Astrocyte (in vitro differentiated cells and primary cell): ENCODE measurements around the gene SOHLH1. TPM values are rescaled to one million over a fixed set of nuclear protein-coding genes. Genes with fewer than 3 reads are reported as not detected.

ENCODE experiments used
- DNase-seq: peaks from one replicate; pipeline ENCODE4 v3.0.0-alpha.2; 2010; ENCODE audit warnings: low read depth
- FAIRE-seq: peaks from 2 replicates; lab custom pipeline; 2011; peaks lifted over from hg19 to GRCh38; lab: Jason Lieb, UNC
- H2AFZ ChIP-seq: 2 replicates; pipeline ENCODE4 v1.6.0; 2012; ENCODE audit warnings: low read depth, low read length, inconsistent platforms
- H3K27ac ChIP-seq: 2 replicates; pipeline ENCODE4 v1.5.1; 2011; ENCODE audit warnings: low read depth, low read length, inconsistent platforms
- H3K27me3 ChIP-seq: 2 replicates; pipeline ENCODE4 v1.6.0; 2011; ENCODE audit warnings: low read length, inconsistent platforms; ENCODE audit not compliant: insufficient read depth
- H3K36me3 ChIP-seq: 2 replicates; pipeline ENCODE4 v1.5.1; 2011; ENCODE audit warnings: low read length, inconsistent platforms; ENCODE audit not compliant: insufficient read depth
- H3K4me1 ChIP-seq: 2 replicates; pipeline ENCODE4 v1.5.1; 2011; ENCODE audit warnings: low read length, inconsistent platforms; ENCODE audit not compliant: insufficient read depth
- H3K4me2 ChIP-seq: 2 replicates; pipeline ENCODE4 v1.6.0; 2012; ENCODE audit warnings: low read length, inconsistent platforms
- H3K4me3 ChIP-seq: 2 replicates; pipeline ENCODE4 v1.5.1; 2011; ENCODE audit warnings: low read depth, mild to moderate bottlenecking, low read length, inconsistent platforms; ENCODE audit not compliant: insufficient read depth
- H3K79me2 ChIP-seq: 2 replicates; pipeline ENCODE4 v1.6.0; 2012; ENCODE audit warnings: mild to moderate bottlenecking, low read length, inconsistent platforms; ENCODE audit not compliant: insufficient read depth
- H3K9ac ChIP-seq: 2 replicates; pipeline ENCODE4 v1.6.0; 2012; ENCODE audit warnings: mild to moderate bottlenecking, low read length, inconsistent platforms
- H3K9me3 ChIP-seq: 2 replicates; pipeline ENCODE4 v1.5.1; 2012; ENCODE audit warnings: low read depth, mild to moderate bottlenecking, low read length, inconsistent platforms; ENCODE audit not compliant: insufficient read depth
- H4K20me1 ChIP-seq: 2 replicates; pipeline ENCODE4 v1.6.0; 2012; ENCODE audit warnings: low read length, inconsistent platforms; ENCODE audit not compliant: insufficient read depth
- H3K27ac Mint-ChIP-seq: one replicate; pipeline ENCODE4 v1.8.0; 2021; ENCODE audit warnings: mild to moderate bottlenecking, mixed read lengths; ENCODE audit not compliant: unreplicated experiment
- H3K27me3 Mint-ChIP-seq: one replicate; pipeline ENCODE4 v1.8.0; 2021; ENCODE audit warnings: low read depth, mixed read lengths; ENCODE audit not compliant: unreplicated experiment
- H3K36me3 Mint-ChIP-seq: one replicate; pipeline ENCODE4 v1.8.0; 2021; ENCODE audit warnings: low read depth, mixed read lengths; ENCODE audit not compliant: unreplicated experiment
- H3K4me1 Mint-ChIP-seq: one replicate; pipeline ENCODE4 v1.8.0; 2021; ENCODE audit warnings: low read depth, mixed read lengths; ENCODE audit not compliant: unreplicated experiment
- H3K4me3 Mint-ChIP-seq: one replicate; pipeline ENCODE4 v1.8.0; 2021; ENCODE audit warnings: mild to moderate bottlenecking, moderate library complexity, mixed read lengths; ENCODE audit not compliant: unreplicated experiment
- H3K9me3 Mint-ChIP-seq: one replicate; pipeline ENCODE4 v1.8.0; 2021; ENCODE audit warnings: mild to moderate bottlenecking, mixed read lengths; ENCODE audit not compliant: unreplicated experiment
- CTCF ChIP-seq: IDR thresholded peaks from 2 replicates; pipeline ENCODE4 v1.5.1; 2011; ENCODE audit warnings: low read depth, mild to moderate bottlenecking, inconsistent platforms, low read length, moderate library complexity; ENCODE audit not compliant: insufficient read depth
- EZH2 ChIP-seq: IDR thresholded peaks from 2 replicates; pipeline ENCODE4 v1.6.1; 2012; ENCODE audit warnings: mild to moderate bottlenecking, low read length, inconsistent platforms; ENCODE audit not compliant: insufficient read depth
- total RNA-seq: library from RNA; stranded (reverse); gene quantifications from 2 replicates; pipeline ENCODE4 v1.2.1, GENCODE V29; 2021

The SOHLH1 gene
- total RNA-seq, 1 donor from 2014 or later, result not detected

GRCh38 chr9:135716045-135716444 lies 16.8 kb upstream of the SOHLH1 start:
- Histone ChIP-seq H2AFZ (no peak overlapping the region), H3K36me3 (no peaks in the 10 kb centered on the region), H3K79me2 (no peaks in the 10 kb centered on the region), H4K20me1 (no peaks in the 10 kb centered on the region), H3K27ac (no peak overlapping the region), H3K4me1 (no peaks in the 10 kb centered on the region), H3K9ac (no peak overlapping the region), H3K4me3 (no peak overlapping the region), H3K9me3 (no peaks in the 10 kb centered on the region), H3K27me3 (peaks cover 30% of the 10 kb centered on the region), H3K4me2 (no peak overlapping the region)
- no peak for DNase-seq
- no peak overlapping the region for H3K4me3 Mint-ChIP-seq
- FAIRE-seq, result no peak
- TF ChIP-seq CTCF, result no peak
- TF ChIP-seq EZH2, result no peak
- H3K27ac Mint-ChIP-seq, result no peak overlapping the region
- no peaks in the 10 kb centered on the region for H3K36me3 Mint-ChIP-seq
- peaks cover 52% of the 10 kb centered on the region for H3K27me3 Mint-ChIP-seq
- H3K4me1 Mint-ChIP-seq, result no peaks in the 10 kb centered on the region
- H3K9me3 Mint-ChIP-seq, result no peaks in the 10 kb centered on the region

GRCh38 chr9:135715056-135715595 lies 15.8 kb upstream of the SOHLH1 start:
- DNase-seq (no peak), FAIRE-seq (no peak)
- Histone ChIP-seq H3K4me2 (no peak overlapping the region), H3K79me2 (no peaks in the 10 kb centered on the region), H4K20me1 (no peaks in the 10 kb centered on the region), H3K4me3 (no peak overlapping the region), H3K27me3 (peaks cover 30% of the 10 kb centered on the region), H3K4me1 (no peaks in the 10 kb centered on the region), H2AFZ (no peak overlapping the region), H3K36me3 (no peaks in the 10 kb centered on the region), H3K27ac (no peak overlapping the region), H3K9me3 (no peaks in the 10 kb centered on the region), H3K9ac (no peak overlapping the region)
- no peaks in the 10 kb centered on the region for H3K36me3 Mint-ChIP-seq
- no peaks in the 10 kb centered on the region for H3K4me1 Mint-ChIP-seq
- H3K4me3 Mint-ChIP-seq, result no peak overlapping the region
- no peaks in the 10 kb centered on the region for H3K9me3 Mint-ChIP-seq
- TF ChIP-seq EZH2 (peak; percentile 78), CTCF (no peak)
- peaks cover 61% of the 10 kb centered on the region for H3K27me3 Mint-ChIP-seq
- H3K27ac Mint-ChIP-seq, result no peak overlapping the region

GRCh38 chr9:135714242-135715055 lies 15.2 kb upstream of the SOHLH1 start:
- H3K36me3 ChIP-seq, result no peaks in the 10 kb centered on the region
- DNase-seq (no peak), FAIRE-seq (no peak)
- no peak for TF ChIP-seq EZH2
- TF ChIP-seq CTCF, result no peak
- H3K9me3 ChIP-seq, result no peaks in the 10 kb centered on the region
- no peak overlapping the region for H3K4me3 ChIP-seq
- no peaks in the 10 kb centered on the region for H3K36me3 Mint-ChIP-seq
- H3K27ac ChIP-seq, result no peak overlapping the region
- no peak overlapping the region for H3K27ac Mint-ChIP-seq
- H2AFZ ChIP-seq, result no peak overlapping the region
- no peaks in the 10 kb centered on the region for H3K4me1 Mint-ChIP-seq
- H3K9me3 Mint-ChIP-seq, result no peaks in the 10 kb centered on the region
- H3K27me3 ChIP-seq, result peaks cover 30% of the 10 kb centered on the region
- H3K4me3 Mint-ChIP-seq, result no peak overlapping the region
- H3K27me3 Mint-ChIP-seq, result peaks cover 68% of the 10 kb centered on the region
- no peak overlapping the region for H3K4me2 ChIP-seq
- no peak overlapping the region for H3K9ac ChIP-seq
- H4K20me1 ChIP-seq, result no peaks in the 10 kb centered on the region
- H3K4me1 ChIP-seq, result no peaks in the 10 kb centered on the region
- H3K79me2 ChIP-seq, result no peaks in the 10 kb centered on the region
